Right forelimb (tissue), 1 donor: ENCODE results near the gene OR51B6.
"Not testable (repeated sequence)": the region's sequence is repeated elsewhere in the genome, so short reads cannot be mapped to it uniquely, and the experiment has no call there.

ENCODE experiments used
- DNase-seq: peaks from one replicate; pipeline ENCODE4 v3.0.0-alpha.2; 2018

The OR51B6 gene, protein sequence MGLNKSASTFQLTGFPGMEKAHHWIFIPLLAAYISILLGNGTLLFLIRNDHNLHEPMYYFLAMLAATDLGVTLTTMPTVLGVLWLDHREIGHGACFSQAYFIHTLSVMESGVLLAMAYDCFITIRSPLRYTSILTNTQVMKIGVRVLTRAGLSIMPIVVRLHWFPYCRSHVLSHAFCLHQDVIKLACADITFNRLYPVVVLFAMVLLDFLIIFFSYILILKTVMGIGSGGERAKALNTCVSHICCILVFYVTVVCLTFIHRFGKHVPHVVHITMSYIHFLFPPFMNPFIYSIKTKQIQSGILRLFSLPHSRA

DNA sequence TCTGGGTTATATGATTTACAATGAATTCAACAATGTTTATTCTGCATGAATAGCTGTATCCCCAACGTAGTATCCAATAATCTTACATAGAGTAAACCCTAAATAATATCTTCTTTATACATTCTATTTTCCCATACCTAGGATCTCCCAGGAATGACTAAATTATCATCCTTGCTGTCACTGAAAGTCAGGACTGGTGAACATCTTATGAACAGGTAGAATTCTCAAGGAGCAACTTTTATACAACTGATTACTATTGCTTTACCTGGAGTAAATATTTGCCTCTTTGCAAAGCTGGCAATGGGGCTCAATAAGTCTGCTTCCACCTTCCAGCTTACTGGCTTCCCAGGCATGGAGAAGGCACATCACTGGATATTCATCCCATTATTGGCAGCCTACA, at the start of gene OR51B6:
TSS of gene OR51B6 (plus strand) at position 301 of the 400 bp plus-strand sequence. CDS start at position 301, 0 bp downstream.
- no peak for DNase-seq

DNA sequence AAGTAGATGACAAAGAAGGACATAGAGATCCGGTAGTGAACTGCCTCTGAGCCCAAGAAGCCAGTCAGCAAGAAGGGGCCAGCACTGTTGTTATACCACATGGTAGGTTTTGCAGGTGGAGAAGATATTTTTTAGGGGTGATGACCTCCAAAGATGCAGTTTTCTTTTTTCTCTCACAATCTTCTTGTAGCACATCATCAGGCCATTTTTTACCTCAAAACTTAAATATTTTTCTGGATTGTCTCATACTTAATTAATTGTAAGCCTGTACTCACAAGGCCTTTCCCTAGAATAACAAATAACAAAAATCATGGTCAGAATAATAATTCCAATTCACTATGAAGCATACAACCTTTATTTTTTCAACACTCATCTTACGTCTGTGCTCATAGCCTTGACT, 49.5 kb upstream of the OR51B6 start, which contains the start of gene OR51B4:
TSS of gene OR51B4 (minus strand) at position 101 of the 400 bp plus-strand sequence. CDS start at position 101, 0 bp downstream.
- DNase-seq, result no peak

GRCh38 chr11:5303626-5304025, 47.7 kb upstream of the OR51B6 start:
- DNase-seq, result no peak

- no peak for DNase-seq
Observed at GRCh38 chr11:5304046-5304445, 47.3 kb upstream of the OR51B6 start.

DNA sequence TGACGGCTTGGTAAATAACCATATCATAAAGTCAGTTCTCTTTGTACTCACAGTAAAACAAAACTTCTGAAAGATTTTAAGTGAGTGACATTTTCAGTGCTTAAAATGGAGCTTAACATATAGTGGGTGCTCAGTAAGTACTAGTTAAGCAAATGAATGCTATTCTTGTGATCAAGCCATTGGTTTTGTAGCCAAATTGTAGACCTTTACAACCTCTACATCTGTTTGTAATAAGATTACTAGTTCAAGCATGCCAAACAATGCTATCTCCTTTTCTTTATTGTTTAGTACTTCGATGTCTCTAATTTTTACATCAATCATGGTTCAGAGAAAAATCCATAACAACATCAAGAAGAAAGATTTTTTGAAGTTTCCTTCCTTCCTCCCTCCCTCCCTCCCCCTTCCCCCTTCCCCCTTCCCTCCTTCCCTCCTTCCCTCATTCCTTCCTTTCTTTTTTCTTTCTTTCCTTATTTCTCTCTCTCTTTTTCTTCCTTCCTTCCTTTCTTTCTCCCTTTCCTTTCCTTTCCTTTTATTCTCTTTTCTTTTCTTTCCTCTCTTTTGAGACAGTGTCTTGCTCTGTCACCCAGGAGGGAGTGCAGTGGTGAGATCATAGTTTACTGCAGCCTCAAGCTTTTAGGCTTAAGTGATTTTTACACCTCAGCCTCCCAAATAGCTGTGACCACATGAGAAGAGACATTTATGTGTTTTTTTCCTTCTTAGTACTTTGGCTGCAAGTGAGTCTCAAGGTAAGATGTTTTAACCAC, 43.9 kb upstream of the OR51B6 start:
- no peak for DNase-seq

GRCh38 chr11:5310423-5310822, 40.9 kb upstream of the OR51B6 start:
- DNase-seq, result no peak

- not testable (repeated sequence) for DNase-seq
Observed at GRCh38 chr11:5313326-5314023, 37.8 kb upstream of the OR51B6 start.

DNA sequence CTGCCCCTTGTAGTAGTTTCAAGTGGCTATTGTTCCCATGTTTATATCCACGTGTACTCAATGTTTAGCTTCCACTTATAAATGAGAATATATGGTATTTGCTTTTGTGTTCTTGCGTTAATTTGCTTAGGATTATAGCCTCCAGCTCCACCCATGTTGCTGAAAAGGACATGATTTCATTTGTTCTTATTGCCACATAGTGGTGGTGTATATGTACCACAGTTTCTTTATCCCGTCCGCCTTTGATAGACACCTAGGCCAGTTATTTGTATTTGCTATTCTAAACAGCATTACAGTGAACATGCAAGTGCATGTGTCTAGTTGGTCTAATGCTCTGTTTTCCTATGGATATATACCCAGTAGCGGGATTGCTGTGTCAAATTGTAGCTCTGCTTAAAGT, 34.0 kb upstream of the OR51B6 start:
- DNase-seq, result no peak

DNA sequence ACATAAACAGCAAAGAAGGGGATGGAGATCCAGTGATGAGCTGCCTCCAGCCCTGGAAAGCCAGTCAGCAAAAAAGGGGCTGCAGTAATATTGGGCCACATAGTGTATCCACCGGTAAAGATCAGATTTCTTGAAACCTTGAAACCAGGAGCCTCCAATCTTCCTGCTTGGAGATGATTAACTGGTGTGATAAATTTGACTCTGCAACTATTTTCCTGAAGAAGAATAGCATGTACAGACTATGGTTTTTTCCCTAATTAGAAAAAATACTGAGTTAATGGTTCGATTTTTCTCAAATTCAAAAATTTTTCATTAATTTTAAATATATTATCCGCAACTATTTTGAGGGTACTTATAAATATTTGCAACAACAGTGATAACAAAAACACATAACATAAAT, 27.1 kb upstream of the OR51B6 start, which contains the start of gene OR51B2:
TSS of gene OR51B2 (minus strand) at position 101 of the 400 bp plus-strand sequence. CDS start at position 101, 0 bp downstream.
- no peak for DNase-seq

GRCh38 chr11:5335170-5335569, 16.1 kb upstream of the OR51B6 start:
- no peak for DNase-seq

GRCh38 chr11:5336331-5336730, 15.0 kb upstream of the OR51B6 start:
- no peak for DNase-seq

DNA sequence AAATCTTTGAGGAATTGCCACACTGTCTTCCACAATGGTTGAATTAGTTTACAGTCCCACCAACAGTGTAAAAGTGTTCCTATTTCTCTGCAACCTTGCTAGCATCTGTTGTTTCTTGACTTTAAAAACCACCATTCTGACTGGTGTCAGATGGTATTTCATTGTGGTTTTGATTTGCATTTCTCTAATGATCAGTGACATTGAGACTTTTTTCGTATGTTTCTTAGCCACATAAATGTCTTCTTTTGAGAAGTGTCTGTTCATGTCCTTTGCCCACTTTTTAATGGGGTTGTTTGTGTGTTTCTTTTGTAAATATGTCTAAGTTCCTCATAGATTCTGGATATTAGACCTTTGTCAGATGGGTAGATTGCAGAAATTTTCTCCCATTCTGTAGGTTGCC, 14.1 kb upstream of the OR51B6 start:
- DNase-seq, result not testable (repeated sequence)

- DNase-seq, result no peak
Observed at GRCh38 chr11:5339771-5340322, 11.5 kb upstream of the OR51B6 start.

DNA sequence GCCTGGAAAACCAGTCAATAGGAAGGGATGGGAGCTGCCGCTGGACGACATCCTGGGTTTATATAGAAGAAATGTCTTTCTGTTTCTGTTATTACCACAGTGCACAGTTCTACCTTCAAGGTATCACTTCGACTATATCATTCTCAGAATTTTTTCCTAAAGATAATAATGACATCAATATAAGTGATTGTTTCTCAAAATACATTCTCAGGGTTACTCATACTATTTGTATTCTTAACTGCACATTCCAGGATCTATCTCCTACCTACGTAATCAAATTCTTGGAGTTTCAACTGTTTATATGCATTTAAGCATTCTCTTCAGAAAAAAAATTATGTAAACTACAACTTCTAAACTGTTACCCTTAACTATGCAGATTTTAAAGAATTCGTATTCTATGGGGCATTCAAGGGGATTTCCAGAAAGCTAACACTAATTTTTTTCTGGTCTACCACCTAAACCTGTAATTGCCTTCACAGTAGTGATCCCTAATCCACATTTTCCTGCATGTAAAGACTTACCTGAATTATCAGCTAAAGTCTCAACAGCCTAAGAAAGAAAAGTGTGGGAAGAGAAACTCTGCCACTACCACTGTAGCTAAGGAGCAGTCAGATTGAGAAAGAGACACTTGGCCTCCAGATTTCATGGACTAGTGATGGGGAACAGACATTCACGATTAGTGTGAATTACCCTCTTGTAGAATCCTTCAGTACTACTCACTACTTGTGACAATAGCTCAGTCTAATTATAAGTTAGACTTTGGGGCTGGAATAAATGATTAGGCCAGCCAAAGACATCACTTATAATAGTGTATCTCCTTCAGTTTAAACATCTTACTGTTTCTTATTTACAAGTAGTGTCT, 7.6 kb upstream of the OR51B6 start, which contains the start of gene OR51B5:
TSS of gene OR51B5 (minus strand) at position 51 of the 862 bp plus-strand sequence. CDS start at position 51, 0 bp downstream.
- no peak for DNase-seq

DNA sequence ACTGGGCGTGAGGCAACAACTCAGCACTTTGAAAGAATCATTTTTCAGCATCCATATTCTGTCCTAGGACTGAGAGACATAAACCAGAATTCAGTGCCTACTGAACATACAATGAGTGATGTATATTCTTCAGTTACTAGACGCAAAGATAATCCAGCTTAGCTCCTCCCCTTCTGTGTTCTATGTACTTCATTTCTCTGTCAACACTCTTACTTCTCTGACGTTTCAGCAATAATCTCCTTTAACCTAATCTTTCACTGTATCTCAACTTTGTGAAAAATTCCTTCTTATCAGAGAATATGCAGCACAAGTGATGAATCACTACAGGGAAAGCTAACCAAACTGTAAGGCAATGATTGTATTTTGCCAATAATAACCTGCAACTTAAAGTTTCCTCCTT, 5.5 kb upstream of the OR51B6 start:
- no peak for DNase-seq

- DNase-seq, result no peak
Observed at GRCh38 chr11:5348551-5349194, 2.6 kb upstream of the OR51B6 start.

DNA sequence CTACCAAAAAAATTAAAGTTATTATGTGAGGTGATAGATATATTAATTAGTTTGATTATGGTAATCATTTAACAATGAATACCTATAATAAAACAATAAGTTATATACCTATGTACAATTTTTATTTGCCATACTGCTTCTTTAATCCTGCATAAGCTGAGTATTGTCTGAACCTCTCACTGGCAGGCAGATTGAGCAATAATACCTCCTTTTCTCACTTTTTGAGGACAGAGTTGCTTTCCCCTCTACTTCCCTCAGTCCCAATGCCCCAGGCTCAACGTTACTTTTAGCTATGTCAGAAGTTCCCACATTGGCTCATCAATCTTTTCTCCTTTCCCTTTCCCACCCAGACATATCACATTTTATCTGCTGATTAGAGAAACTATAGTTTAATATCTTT, 1.8 kb upstream of the OR51B6 start:
- DNase-seq, result no peak

DNA sequence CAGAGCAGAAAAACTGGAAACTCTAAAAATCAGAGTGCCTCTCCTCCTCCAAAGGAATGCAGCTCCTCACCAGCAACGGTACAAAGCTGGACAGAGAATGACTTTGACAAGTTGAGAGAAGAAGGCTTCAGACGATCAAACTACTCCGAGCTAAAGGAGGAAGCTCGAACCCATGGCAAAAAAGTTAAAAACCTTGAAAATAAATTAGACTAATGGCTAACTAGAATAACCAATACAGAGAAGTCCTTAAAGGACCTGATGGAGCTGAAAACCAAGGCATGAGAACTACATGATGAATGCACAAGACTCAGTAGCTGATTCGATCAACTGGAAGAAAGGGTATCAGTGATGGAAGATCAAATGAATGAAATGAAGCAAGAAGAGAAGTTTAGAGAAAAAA, 4.7 kb downstream of the OR51B6 start:
- not testable (repeated sequence) for DNase-seq

GRCh38 chr11:5362017-5362625, 10.8 kb downstream of the OR51B6 start:
- no peak for DNase-seq

DNA sequence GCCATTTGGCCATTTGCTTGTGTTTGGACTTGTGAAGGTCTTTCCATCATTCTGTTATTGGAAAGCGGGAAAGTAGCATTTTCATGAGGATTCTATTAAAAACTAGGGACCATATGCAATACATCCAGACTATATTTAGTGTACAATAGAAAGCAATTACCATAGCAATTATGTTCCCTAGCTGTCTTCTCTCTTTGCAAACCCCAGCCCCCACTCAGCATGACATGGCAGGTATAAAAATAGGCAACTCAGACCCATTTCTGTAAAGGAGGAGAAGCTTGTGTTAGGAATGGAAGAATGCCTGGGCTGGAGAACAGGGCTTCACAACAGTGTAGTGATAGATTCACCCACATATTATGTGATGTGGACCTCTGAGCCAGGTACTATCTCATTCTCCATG, 12.4 kb downstream of the OR51B6 start:
- DNase-seq, result no peak

GRCh38 chr11:5364214-5364613, 12.9 kb downstream of the OR51B6 start:
- DNase-seq, result no peak
